GM18519 (cell line): ENCODE measurements around the gene COL5A1.

Source experiments
- ATAC-seq: cut with Tn5 transposase; IDR thresholded peaks from one replicate; pipeline ENCODE4 v1.9.1; 2021; ENCODE audit warnings: mild to moderate bottlenecking, moderate library complexity; ENCODE audit not compliant: unreplicated experiment, low FRiP score

COL5A1 gene

DNA sequence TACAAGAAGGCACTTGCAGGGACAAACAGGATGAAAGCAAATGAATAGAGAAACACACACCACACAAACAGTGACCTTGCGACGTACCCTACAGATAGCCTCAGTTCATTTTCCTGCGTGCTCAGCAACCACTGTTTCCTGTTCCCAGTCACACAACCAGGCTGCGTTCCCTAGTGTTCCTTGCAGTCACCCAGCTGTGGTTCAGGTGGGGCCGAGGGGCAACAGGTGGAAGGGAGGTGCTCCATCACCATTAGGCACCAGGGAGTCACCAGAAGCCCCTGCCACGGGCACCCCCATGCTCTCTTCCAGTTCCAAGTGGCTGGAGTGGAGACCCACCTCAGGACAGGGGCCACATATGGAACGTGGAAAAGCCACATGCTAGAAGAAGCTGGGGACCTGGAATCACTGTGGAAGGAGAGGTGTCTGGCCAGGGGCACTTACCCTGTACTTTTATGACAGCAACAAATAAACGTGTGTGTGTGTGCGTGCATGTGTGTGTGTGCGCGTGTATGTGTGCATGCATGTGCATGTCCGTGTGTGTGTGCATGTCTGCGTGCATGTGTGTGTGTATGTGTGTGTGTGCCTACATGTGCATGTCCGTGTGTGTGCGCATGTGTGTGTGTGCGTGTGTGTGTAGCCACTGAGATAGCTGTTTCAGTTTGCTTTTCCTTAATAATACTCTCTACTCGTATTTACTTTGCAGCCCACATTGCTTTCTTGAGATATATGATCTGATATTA lies 220.2 kb downstream of the COL5A1 start:
- ATAC-seq, result no peak

DNA sequence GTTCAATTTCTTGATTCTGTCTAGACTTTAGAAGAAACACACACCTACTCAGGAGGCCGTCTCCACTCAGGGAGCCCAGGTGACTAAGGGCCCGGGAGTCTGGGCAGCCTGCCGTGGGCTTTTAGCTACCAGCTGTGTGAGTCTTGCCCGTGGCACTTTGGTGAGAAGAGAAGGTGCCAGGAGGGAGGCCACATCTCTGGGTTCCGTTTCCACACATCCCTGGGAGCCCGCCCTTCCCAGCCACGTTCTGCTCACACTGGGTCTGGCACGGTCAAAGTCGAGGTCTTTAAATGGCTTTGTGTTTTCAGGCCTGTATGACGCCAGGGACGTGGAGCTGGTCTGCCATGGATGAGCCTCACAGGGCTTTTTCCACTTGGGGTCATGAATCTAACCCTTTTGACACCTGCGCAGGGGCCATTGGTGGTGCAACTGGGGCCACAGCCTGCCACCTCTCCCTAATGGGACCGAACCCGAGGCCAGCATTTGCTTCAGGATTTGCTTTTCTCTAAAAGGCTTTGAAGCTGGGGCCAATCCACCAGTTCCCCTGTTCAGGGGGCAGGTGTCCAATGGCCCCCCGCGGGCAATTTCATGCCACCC lies 221.8 kb downstream of the COL5A1 start:
- ATAC-seq, result no peak

DNA sequence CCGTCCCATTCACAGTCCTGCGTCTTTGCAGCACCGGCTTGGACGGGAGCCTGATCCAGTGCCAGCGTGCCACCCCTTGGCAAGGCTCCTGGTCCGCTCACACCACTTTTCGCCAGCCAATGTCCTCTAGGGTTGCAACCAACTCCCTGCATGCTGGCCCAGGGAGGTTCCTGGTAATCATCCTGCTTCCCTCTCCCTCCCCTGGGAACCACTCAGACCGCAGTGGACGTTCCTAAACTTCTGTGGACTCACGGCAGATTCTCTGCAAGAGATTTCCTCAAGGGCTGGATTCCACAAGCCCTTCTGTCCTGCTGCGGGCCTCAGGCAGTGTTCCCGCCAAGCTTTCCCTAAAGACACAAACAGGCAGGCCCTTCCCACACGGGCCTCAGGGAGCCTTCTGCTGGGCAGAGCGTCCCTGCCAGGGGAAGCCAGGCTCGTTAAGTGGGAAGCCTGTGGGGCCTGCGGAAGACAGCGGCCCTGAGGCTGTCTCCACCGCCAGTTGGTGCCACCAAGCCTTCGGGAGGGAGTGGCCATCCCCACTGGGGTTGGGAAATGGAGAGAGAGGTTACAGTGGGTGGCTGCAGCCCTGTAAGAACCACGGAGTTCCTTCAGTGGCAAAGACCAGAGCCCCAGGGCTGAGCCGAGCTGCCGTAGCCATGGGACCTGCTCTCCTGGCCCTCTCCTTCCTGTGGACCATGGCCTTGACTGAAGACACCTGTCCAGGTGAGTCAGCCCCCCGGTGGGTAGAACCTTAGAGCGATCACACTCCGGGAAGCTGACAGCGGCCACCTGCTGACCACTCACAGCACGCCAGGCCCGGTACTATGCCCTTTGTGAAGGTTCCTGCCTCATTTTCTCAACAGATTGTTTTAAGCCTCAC lies 222.6 kb downstream of the COL5A1 start:
- ATAC-seq, result no peak

DNA sequence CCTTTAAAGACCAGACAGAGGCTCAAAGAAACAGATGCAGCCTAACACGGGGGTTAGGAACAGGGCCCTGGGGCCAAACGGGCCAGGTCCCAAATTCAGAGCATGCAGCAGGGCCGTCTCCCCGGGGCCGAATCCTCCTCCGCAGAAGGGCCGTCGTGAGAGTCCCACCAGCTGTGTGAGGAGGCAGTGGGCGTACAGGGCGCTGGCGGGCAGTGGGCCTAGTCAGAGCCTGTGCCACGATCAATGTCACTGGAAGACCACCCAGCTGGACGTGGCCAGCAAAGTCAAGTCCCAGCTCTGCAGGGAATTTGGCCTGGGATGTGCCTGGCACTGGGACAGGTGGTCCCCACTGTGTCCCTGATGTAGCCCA lies 223.2 kb downstream of the COL5A1 start:
- ATAC-seq, result no peak

DNA sequence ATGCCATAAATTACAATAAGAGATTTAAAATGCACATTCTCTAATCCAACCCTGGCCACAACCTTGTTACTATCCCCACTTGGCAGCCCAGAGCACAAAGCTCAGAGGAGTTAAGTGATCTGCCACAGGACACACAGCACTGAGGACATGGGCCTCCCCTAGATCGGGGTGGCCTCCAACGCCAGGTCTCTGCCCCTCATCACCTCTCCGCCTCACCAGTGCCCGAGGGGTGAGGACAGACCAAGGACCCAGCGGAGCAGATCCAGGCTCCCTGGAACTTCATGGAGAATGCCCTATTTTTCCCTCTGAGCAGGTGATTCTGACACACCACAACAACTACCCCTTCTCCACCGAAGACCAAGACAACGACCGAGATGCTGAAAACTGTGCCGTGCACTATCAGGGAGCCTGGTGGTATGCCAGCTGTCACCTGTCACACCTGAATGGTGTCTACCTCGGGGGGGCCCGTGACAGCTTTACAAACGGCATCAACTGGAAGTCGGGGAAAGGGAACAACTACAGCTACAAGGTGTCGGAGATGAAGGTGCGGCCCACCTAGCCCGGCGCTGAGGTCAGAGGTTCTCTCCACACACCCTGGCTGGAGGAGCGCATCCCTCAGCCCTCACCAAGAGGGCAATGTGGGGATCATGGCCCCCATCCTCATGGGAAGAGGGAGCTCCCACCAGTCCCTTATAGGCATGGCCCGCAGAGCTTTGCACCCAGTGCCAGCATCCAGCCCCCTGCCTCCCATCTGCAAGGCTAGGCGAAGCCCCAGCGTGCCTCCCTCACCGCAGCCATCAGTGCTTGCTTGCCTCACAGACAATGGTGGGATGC lies 226.5 kb downstream of the COL5A1 start:
- no peak for ATAC-seq

DNA sequence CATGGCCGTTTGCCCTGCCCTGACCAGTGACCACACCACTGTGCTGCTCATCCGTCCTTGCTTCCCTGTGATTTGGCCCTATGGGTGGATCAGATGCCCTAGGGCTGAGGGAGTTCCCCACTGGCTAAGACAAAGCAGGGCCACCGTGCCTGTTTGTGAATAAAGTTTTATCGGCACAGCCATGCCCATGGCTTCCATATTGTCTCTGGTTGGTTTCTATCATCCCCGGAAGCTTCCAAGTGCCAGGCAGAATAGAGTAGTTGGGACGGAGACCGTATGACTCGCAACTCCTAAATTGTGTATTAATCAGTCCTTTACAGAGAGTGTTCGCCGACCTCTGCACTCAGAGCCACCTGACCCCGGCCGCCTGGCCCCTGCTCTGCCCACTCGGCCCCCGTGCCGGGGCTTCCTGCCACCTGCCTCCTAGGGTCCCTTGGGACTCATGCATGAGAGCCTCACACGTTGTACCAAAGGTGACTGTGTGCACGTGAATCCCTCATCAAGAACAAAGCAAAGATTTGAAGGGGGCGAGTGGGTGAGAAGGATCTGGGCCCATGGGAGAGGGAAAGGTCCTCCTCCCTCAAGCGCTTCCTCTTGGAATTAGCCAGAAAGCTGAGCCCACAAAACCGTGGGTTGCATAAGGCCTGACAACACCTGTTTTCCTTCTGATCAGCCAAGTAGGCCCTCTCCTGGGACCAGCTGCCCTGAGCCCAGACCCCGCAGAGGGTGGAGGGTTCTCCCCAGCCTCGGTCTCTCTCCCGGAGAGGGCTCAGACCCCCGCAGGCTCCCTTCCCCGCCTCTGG lies 227.3 kb downstream of the COL5A1 start:
- no peak for ATAC-seq

DNA sequence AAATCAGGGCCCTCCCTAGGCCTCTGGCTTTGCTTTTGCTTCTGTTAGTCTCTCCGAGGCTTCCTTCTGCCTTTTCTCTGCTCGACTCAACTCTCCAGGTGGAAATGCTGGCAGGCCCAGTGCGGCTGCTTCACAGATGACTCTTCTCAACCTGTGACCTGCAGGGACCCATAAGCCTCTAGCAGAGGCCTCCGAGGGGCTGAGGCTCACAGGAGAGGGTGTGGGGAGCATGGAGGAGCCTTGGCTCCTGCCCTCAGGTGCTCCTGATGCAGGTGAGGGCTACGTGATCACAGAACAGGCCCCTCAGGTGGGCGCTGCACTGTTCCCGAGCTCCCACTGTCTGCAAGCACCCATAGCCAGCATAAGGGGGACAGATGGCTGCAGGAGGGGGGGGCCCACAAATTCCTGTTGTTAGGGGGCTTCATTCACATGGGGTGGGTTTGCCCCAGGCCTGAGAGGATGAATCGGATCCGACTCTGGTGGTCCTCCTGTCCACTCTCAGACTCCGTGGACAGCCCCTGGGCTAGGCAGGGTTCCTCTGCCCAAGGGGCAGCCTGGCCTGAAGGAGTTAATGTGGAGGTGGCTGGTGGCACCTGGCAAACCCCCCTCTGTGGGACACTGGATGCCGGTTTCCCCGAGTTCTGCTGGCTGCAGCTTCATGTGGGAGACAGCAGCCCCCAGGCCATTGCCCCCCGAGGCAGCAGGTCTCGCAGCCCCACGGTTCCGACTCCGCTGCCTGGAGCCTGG lies 228.1 kb downstream of the COL5A1 start:
- ATAC-seq, result no peak

DNA sequence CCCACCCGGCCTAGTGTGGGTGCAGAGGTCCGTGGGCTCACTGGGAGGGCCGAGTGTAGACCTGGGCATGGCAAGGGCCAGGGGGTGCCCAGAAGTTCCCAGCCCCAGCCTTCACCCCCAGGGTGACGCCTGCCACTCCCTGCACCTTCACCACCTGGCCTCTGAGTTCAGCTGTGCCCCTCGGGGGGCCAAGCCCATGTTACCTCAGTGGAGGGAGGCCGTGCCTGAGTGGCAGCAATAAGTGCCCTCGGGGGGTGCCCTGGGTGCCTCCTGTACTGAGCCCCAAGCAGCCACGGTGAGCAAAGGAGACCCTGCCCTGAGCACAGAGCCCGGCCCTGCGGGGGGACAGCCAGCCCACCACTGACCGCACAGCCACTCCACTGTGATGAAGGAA lies 228.7 kb downstream of the COL5A1 start:
- no peak for ATAC-seq

DNA sequence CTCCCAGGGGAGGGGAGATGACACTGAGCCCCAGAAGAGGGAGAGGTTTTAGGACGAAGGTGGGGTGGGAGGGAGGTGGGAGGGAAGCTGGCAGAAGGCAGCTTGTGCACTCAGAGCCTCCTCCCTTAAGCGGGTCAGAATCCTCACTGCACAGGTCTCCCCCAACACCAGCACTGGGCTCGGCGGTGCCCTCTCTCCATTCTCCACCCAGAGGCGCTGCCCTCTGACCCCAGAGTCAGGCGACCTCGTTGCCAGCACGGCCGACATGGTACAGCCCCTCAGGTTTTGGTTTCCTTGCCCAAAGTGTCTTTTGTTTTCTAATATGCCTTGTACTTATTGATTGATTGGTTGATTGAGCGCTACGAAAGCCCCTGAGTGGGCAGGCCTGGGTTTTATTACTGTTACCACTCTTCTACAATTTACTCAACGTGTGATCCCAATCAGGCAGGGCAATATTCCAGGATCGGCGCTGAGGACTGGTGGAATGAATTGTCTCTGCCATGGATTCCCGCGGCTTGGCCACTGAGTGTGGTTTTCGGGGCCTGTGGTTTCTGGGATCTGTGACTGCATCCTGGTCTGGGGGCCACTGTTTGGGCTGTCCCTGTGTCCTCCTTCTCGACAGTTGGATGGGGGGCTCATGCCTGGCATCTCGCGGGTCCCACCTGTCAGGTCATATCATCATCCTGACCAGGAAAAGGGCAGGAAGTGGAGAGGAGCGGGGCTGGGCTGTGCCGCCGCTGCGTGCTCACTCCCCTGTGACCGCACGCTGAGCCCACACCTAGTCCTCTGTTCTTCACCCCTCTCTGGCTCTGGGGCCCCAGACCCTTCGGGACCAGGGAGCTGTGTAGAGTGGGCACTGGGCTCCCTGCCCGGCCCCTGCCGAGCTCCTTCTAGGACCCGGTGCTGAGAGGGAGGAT lies 229.4 kb downstream of the COL5A1 start:
- no peak for ATAC-seq

DNA sequence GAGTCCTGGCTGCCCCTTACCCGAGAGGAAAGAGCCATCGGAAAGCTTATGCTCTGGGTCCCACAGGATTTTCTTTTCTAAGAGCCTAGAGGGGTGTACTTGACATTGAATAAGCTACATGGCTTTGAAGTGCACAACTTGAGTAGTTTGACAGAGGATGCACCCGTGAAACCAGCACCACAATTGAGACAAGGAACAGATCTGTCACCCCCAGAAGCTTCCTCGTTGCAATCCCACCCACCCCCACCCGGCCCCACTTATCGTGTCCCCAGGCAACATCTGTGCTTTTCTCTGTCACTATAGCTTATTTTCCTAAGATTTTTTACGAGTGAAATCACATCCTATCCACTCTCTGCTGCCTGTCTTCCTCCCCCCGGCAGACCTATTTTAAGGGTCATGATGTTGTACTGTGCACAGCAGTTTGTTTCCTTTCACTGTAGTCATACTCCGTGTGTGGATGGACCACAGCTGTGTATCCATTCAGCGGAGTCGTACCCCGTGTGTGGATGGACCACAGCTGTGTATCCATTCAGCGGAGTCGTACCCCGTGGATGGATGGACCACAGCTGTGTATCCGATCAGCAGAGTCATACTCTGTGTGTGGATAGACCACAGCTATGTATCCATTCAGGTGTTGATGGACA lies 230.2 kb downstream of the COL5A1 start:
- no peak for ATAC-seq

DNA sequence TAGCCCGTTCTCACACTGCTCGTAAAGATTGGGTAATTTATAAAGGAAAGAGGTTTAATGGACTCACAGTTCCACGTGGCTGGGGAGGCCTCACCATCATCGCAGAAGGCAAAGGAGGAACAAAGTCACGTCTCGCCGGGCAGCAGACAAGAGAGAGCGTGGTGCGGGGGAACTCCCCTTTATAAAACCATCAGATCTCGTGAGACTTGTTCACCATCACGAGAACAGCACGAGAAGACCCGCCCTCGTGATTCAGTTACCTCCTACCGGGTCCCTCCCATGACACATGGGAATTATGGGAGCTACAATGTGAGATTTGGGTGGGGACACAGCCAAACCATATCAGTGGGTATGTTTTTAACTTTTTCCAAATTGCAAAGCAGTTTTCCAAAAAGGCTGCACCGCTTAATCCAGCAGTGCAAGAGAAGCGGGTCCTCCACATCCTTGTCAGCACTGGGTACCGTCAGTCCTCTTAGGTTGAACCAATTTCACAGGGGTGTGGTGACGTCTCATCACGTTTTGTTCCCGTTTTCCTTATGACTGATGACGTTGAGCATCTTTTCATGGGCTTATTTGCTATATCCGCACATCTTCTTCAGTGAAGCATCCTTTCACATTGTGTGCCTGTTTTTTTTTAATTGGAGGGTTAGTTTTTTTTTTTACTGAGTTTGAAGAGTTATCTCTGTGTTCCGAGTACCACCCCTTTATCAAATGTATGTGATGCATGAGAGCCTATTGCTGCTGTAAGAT lies 231.1 kb downstream of the COL5A1 start:
- ATAC-seq, result no peak

DNA sequence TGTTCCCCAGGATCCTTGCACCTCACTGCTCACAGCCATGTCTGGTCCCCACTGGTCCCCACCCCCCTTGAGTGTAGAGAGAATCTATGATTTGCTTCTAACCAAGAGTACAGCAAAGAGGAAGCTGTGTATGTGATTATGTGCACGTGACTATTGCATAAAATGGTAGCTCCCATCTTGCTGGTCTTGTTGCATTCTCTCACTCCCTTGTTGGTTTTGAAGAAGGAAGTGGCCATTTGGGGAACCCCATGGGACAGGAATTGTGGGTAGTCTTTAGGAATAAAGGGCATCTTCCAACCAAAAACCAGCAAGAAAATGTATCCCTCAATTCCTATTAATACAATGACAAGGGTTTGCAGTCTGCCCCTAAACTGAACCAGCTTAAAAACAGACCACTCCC lies 233.8 kb downstream of the COL5A1 start:
- ATAC-seq, result no peak

DNA sequence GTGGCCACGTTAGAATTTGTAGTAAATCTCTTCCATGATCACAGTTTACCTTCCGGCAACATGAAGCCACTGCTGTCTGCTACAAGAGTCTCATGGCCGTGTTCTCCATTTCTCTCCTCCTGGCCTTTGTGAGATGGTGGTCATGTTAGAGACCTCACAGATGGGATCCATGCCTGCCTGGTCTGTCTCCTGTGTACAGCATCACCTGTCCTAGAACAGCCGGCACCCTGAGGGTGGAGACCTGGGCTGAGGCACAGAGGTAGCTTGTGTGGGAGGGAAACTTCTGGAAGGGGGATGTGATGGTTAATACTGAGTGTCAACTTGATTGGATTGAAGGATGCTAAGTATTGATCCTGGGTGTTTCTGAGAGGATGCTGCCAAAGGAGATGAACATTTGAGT lies 235.9 kb downstream of the COL5A1 start:
- no peak for ATAC-seq

DNA sequence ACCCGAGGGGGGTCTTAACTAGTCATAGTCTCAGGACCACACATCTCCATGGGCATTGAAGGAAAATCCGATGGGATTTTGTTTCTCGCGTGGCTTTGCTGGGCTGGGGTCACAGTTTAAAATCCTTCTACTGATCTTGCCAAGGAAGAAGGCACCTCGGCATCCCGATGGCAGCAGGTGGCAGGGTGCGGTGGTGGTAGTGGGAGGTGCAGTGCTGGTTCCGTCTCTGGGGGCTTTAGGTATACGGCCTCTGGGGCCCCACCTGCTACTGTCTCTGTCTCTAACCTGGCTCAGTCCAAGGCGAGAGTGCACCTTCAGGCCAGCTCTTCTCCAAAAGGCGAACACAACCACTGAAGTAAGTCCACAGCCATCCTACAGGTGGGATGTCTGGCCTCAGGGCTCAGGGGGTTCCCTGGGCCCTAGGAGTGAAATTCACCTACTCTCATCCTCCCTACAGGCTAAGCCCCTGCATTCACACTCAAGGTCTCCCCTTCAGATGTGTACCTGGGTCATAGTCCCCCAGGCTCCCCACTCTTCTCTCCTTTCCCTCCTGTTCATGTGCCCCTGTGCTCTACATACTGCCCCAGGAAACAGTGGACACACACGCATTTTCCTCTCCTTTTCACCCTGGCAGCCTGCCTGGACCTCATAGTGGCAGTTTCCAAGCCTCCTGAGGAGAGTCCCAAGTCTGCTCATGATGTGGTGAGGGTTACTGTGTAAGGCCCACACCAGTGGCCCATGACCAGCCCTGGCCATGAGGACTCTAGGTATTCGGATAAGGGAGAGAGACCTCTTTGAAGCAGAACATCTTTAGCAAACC lies 238.3 kb downstream of the COL5A1 start:
- ATAC-seq, result no peak

DNA sequence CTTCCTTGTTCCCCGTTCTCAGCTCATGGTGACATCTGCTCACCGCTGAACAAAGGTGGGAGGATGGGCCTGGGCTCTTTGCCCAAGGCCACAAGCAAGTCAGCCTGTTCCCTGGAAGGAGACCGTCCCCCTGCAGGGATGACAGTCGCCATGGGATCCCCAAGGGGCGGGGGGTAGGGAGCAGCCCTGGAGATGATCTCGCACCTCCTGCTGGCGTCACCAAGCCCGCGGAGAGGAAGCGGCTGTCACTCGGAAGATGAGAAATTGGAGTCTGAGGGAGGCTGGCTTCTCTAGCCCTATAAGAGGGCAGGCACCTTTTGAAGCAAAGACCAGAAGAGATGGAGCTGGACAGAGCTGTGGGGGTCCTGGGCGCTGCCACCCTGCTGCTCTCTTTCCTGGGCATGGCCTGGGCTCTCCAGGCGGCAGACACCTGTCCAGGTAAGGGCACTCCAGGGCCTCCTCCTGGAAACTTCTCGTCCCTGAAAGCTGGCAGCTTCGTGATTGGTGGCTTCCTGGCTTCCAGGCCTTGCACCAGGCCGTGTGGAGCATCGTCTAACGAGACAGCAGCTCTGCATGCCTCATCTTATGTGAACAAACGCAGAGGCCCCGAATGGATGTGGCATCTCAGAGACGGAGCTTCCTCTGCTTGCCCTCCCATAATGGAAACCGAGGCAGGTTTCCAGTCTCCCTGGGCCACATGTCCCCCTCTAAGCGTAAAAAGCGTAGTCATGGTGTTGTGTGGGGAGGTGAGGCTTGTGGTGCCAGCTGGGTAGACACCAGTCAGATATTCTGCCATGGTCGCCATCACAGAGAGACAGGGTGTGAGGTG lies 239.1 kb downstream of the COL5A1 start, which contains the start of gene FCN2:
Gene FCN2, plus strand, starts transcription at position 327 of the 829 bp plus-strand sequence. Its CDS starts 12 bp downstream, at position 339.
- ATAC-seq, result no peak
